Medulla oblongata (tissue), 1 donor: ENCODE data around the gene POLR3C.
"Not testable (repeated sequence)": the region's sequence is repeated elsewhere in the genome, so short reads cannot be mapped to it uniquely, and the experiment has no call there.

Experiments used
- DNase-seq: peaks from one replicate; pipeline ENCODE4 v3.0.0-alpha.2; 2015; ENCODE audit errors: extremely low spot score

POLR3C gene

DNA sequence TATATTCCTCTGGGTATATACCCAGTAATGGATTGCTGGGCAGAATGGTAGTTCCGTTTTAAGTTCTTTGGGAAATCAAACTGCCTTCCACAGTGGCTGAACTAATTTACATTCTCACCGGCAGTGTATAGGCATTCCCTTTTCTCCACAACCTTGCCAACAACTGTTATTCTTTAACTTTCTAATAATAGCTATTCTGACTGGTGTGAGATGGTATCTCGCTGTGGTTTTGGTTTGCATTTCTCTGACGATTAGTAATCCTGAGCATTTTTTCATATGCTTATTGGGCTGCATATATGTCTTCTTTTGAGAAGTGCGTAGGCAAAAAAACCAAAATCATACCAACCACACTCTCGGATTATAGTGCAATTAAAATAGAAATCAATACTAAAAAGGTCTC is 5.9 kb upstream of the POLR3C start:
- DNase-seq = not testable (repeated sequence)

DNA sequence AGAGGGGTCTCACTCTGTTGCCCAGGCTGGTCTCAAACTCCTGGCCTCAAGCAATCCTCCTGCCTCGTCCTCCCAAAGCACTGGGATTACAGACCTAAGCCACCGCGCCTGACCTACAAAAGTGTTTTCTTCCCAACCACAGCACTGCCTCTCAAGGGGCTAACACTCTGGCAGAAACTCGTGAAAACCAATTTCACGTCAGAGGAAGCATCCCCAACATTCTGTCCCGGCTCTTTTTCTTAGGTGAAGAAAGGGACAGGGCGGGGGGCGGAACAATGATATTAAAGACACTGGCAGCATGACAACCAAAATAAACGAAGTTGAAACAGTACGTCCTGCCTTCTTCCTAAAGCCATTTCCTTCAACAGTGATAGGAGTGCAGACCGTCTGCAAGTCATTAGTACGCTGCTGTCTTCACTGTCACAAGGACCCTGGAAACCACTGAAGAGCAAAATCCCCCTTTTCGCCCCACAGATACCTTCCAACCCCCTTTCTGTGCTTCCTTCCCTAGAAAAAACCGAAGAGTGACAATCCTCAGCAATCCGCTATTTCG is 1.1 kb upstream of the POLR3C start:
- not testable (repeated sequence) for DNase-seq

DNA sequence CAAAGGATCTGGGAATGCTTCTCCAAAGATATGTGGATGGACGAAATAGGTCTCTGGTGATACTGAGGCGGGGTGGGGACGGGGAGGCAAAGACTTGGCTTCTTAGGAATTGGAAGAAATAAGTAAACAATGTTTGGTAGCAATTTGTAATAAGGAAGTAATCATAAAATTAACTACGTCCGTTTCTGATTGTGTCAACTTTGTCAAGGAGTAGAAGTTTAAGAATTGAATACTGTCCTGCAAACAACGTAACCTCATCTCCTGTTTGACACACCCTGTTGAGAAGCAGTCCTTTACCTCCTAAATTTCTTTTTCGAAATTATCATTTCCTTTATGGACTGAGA is 471 bp downstream of the POLR3C start:
- no peak for DNase-seq

DNA sequence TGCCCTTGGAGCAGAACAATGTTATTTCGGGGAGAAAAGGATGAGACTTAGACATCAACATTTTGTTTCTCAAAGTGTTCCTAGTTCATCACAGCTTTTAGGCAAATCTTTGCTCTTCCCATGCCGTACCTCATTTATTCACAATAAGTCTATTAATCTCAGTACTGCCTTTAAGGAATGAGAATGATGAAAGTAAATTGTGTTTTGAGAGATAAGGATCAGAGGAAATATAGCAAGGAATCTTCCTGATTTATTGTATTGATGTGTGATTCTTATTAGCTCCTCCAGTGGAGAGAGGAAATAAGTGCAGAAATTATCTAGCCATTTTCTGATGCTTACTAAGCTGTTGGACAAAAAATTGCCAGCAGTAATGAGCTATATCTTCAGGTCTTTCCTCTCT is 2.0 kb downstream of the POLR3C start:
- DNase-seq = no peak

DNA sequence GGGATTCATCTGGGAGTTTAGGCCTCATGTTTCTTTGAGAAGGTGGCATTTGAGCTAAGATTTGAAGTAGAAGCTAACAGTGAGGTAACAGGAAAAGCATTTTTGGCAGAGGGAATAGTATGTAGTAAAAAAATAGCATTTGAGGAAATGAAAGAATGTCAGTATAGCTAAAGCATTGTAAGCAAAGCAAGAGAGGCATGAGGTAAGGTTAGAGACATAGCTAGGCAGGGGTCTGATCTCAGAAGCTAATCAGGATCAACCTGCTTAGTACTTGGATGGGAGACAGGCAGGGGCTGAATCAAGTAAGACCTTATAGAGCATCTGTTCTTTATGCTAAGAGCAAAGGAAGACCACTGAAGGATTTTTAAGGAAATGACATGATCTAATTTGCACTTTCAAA is 4.0 kb downstream of the POLR3C start:
- no peak for DNase-seq

DNA sequence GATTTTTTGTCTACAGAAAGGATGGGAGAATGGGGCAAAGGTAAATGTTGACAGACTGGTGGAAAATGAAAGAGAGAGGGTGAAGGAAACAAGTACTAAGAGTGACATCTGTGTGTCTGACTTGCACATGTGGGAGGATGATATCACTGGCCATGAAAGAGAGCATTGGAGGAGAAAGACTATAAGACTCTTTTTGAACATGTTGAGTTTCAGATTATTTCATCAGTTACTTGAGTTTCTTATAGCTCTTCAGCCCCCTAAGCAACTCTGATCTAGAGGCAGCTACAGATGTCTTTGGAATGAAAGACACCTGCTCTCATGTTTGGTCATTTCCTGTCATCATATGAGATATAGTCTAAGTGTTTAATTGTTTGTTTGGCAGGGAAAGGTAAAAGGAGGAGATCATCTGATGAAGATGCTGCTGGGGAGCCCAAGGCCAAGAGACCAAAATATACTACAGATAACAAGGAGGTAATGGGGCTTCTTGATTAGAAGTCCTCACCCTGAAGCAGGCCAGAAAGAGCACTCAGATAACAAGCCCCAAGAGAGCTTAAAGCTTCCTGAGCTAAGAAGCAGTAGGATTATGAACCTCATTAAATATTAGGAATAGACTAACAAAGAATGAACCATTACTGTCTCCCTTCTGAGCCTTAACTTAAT is 4.5 kb downstream of the POLR3C start:
- DNase-seq = no peak

DNA sequence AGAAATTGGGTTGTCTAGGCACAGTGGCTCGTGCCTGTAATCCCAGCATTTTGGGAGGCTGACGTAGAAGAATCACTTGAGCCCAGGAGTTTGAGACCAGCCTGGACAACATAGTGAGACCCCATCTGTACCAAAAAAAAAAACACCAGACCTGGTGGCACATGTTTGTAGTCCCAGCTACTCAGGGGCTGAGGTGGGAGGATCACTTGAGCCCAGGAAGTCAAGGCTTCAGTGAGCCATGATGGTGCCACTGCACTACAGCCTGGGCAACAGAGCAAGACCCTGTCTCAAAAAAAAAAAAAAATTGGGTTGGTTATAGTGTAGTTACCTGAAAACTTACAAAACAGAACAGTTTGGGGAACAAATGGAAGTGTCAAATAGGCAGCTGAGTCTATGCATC is 6.8 kb downstream of the POLR3C start:
- DNase-seq = not testable (repeated sequence)

DNA sequence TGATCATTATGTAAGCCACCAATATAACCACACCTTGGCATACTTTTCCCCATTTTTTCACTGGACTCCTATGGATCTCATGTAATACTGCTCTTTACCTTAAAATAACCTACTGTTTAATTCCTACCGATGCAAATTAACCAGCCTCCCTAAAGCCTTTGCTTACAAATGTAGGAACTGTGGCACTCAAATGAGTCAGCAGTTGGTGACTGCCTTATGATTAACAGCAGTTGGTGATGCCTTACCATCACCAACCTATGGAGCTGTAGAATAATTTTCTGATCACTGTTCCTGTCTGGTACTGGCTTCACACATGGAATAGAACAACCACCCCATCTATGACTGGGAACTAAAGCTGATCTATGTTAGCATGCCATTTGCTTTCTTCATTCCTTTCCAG is 13.7 kb downstream of the POLR3C start:
- no peak for DNase-seq

DNA sequence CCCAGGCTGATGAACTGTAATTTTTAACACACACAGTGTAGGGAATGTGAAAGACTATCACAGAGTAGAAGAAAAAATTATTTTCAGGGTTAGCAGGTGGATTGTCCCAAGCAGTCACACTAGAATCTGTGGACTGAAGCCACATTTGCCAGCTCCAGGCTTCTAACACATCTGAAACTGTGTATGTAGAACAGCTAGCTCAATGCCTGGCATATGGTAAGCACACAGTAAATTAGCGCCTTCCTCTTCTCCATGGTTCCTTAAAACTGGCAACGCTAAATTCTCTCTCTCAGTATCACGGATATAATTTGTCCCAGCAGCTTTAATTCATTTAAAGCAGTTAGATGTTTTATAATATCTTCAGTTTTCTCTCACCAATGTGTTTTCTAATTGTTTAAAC is 19.0 kb downstream of the POLR3C start:
- DNase-seq = no peak

DNA sequence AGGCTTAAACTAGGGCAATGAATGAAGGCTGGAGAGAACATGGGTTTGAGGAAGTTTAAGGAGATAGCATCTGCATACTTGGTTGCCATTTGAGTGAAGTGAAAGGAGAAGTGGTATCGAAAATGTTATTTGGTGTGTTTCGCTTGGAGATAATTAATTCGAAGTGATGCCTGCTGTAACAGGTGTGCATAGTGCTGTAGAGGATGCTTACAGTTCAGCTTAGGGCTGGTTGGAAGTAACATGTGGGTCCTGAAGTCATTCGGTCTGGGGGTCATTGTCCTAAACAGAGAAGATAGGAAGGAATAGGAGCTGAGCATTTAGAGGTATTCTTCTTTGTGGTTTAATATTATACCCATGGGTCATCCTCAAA is 21.1 kb downstream of the POLR3C start:
- peak; percentile 51 for DNase-seq

DNA sequence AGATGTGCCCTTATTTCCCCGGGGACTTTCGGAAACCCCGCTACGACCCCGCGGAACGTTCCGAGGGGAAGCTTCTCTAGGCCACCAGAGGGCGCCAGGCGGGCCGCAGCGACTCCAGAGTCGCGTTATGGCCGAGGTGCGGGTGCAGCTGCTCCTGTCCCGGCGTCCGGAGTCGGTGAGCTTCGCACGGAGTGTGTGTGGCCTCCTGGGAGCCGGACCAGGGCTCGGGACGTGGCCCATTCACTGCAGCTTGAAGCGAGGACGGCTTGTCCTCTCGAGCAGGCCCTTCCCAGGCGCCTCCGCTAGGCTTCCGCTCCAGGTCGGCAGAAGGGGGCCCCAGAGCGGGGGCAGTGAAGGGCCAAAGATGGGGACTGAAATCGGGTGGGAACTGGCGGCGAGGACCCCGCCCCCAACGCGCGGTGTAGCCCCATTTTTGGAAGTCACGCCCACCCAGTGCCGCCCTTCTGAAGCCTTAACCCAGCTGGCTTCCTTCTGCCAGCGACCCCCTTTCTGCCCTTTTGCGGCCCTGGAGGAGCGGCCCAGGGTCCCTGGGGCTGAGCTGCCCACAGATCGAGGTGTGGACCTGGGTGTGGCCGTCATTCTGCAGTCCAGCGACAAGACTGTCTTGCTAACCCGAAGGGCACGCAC is 21.6 kb downstream of the POLR3C start, which contains the start of gene NUDT17:
TSS of gene NUDT17 (plus strand) at position 117 of the 648 bp plus-strand sequence. CDS start at position 128, 11 bp downstream.
- DNase-seq = peak; percentile 83

DNA sequence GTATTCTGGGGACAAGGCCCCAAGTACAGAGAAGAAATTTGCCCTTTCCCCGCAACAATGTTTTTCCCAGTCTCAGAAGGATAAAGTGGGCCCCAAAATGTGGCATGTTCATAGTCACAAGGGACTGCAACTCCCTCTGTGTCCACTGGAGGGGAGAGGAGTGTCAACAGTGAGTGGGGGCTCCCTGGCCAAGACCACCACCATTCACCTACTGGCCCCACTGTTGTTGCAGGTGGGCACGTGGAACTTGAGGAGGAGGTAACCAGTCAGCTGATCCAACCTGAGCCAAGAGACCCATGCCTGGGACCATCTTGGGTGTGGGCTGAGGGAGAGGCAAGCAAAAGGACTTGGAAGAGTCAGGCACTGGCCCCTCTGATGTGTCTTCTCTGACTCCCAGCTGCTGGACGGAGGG is 22.2 kb downstream of the POLR3C start:
- peak; percentile 39 for DNase-seq

DNA sequence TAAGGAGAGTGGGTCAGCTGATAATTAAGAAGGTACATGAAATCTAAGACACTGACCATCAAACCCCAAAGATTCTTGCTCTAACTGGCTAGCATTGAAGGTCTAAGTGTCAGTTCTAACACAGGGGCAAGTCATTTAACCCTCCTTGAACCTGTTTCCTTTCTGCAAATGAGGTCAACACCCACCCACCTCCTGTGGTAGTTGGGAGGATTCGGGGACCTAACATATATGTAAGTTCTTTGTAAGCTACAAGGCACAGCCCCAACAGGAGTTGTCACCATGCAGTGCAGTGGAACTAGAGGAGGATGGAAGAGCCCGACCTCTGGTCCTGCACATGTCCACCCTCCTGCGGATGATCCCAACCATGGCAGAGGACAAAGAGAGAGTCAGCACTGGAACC is 23.8 kb downstream of the POLR3C start:
- DNase-seq = no peak

DNA sequence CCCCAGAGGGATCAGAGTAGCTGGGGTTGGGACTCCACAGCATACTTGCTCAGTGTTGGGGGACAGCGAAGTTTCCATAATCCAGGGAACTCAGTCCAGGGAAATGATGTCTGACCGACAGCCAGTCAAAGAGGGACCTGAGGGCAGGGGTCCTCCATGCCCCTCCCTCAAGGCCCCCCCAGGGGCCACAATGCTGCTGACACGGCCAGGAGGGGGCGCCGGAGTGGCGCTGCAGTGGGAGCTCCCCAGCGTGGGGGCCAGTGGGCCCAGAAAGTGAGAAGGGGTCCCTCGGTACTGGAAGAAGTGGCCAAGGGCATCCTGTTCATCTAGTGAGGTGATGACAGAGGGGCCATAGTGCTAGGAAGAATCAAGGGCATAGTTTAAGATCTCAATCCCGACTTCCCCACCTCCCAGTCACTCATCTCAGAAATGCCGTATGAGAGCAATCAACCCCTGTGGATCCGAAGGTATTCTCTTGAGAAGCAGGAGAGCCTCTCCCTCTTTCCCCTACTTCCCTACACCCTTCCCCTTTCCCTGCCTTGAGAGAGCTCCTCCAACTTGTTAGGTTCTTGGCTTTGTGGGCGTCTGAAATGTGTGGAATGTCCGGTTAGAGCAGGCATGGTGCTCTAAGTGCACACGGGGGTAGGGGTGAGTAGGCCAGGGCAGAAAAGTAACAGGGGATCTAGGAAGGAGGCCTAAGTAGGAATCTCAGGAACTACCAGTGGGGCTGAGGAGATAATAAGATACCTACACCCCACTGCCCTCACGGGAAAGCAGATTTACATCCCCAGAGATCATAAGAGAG is 25.6 kb downstream of the POLR3C start:
- no peak for DNase-seq

DNA sequence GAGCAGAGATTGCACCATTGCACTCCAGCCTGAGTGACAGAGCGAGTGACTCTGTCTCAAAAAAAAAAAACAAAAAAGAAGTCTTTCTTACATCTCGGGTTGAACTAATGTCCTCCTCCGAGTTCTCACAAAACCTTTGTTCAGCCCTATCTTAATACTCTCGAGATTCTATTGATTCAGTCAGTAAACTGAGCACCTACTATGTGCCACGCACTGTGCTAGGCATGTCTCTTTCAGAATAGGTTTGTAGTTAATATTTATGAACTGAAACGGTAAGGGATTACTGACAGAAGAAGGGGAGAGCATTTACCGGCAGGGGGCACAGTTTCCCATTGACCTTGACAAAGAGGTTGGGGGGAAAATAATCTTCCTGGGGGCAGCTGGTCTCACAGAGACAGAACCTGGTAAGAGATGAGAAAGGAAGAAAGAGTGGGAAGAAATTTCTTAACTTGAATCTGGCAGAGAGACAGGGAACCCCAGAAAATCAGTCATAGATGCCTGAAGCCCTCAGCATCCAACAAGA is 31.5 kb downstream of the POLR3C start:
- no peak for DNase-seq

DNA sequence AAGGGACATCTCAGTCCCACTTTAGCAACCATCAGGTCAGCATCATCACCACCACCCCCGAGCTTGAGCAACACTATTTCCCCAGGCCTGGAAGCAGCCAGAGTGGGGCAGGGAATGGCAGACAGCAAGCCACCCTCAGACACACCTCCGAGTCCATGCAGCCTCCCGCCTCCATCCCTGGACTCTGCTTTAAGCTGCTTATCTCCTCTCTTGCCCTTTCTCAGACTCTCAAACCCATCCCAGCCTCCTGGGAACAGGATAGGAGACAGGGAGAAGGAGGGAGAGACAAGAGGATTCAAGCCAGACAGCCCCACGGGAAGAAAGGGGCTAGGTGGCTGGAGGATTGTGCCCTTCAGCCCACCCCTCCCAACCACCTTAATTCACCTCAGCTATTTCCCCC is 33.2 kb downstream of the POLR3C start:
- no peak for DNase-seq

DNA sequence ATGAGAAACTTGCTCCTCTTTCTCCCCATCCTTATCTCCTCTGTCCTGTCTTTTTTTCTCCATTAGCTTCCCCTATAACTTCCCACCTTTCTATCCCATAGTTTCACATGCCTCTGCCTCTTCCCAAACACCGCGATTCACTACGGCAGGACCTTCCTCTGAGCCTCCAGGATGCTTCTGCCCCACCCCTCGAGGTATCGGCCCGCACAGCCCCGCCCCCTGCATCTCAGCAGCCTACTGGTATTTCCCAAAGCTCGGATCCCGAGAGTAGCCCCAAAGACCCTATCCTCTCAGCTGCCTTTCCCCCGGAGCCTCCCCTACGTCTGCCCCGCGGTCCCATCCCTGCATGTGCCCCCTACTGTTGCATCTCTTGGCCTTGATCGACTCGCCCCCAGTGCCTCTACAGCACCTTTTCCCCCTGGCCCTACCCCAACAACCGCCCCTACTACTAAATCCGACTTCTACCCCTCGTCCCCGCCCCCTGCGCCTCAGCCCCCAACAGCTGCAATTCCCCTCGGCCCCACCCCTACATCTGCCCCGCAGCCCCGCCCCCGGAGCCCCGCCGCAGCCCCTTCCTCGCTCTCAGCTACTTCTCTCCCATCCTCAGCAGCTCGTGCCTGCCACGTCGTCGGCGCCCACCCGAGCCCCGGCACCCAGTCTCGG is 34.4 kb downstream of the POLR3C start:
- DNase-seq = peak; percentile 29

DNA sequence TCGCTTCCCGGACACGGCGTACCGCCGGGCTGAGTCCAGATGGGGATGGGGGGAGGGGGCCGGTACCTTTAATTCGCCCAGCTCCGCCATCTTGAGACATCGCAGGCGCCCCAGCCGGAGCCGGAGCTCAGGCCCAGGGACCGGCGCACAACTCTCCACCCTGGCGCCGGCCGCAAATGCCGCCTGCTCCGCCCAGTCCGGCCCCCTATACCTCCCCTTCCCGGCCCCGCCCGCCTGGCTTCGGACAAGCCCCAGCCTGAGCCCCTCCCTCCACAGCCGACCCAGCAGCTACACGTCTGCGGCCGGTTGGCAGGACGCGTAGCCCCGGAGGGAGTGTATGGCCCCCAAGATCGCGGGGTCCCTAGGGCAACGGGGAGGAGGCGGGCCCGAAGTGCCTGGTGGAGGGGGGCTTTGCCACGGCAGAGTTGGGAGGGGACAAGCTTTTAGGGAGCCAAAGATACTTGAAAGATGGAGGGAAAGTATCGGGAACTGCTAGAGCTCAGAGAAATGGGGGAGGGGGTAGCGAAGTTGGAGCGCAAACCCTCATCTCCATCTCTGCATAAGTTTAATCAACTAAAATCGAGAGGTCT is 35.0 kb downstream of the POLR3C start, which contains the start of gene PIAS3:
TSS of gene PIAS3 (minus strand) at position 181 of the 590 bp plus-strand sequence. CDS start at position 90, 91 bp downstream.
- DNase-seq = peak; percentile 95

DNA sequence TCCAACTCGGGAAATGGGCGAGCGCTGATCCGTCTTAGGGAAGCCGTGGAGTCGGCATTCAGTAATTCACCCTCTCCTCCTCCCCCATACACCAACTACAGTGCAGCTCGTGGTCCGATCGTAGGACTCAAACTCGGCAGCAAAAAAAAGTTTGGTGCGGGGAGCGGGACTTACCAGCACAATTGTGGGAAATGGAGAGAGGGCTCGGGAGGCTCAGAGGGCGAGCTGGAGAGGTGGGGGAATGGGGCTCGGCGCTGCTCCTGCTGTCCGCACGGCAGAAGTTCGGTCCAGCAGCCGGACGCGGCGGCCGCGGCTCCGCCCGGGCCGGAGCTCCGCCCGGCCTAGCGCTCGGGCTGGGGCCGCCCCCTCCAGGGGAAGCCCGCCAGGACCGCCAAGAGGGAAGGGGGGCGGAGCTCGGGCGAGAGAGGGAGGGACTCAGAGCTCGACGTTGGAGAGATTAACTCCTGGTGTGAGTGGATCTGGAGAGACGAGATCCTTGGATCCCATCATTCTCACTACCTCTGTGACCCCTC is 35.6 kb downstream of the POLR3C start:
- peak; percentile 93 for DNase-seq

DNA sequence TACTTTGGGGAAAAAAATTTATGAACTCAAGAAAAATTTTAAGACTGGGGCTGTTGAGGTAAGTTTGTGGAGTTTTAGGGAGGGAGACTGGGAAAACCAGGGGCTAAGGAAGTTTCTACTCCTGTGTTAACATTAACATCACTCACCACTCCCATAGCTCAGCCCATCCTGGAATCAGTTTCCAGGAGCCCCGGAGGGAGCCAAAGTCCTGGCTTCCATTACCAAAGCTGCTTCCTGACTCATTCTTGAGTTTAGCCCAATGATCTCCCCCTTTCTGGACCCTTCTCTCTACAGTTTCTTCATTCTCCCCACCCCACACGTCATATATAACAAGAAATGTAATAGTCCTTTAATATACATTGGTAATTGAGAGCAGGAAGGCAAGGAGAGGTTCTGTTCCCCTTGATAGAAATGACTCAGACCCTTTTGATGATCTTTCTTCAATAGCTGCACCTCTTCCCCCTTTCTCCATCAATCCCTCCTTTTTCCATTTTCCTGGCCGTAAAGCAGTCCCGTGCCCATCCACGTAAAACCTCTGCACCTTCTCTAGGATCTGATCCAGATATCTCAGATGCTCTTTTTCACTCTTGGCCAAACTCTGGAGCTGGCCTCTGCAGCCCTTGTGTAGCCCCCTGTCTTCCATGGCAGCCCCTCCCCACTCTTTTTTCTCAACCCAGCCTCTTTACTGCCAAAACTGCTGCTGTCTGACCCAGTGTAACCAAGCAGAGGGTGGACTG is 39.5 kb downstream of the POLR3C start:
- no peak for DNase-seq
